ENCODE results near the gene FRMPD1.

DNA sequence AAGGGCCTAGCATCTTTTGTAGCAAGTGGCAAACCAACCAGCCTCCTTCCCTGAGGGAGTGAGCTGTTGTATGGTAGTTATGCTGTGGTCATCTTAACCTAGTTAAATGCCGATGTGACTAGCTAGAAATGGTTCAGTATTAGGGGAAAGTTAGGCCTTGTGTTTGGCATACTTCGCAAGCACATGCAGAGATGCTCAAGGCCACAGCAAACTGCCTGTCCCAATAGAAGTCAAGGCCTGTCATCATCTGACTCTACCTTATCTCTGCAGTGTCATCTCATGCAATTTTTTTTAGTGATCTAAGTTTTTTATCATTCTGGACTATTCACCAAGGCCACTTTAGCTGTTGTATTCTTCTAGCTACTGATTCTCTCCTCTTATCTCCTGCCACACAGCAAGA lies 139.3 kb downstream of the FRMPD1 start:
- no peak for TF ChIP-seq EZH2 (IDR thresholded peaks at IDR 0.05; ENCODE audit: insufficient read depth, poor library complexity, severe bottlenecking)
- no peak for TF ChIP-seq EZH2phosphoT487 (IDR thresholded peaks at IDR 0.05; ENCODE audit: insufficient read depth, low read depth)
